HG03175 (cell line): ENCODE results near the gene RGS7BP.

Source experiments
- ATAC-seq: cut with Tn5 transposase; IDR thresholded peaks from one replicate; pipeline ENCODE4 v1.9.1; 2021; ENCODE audit warnings: mild to moderate bottlenecking, moderate library complexity; ENCODE audit not compliant: unreplicated experiment

RGS7BP gene

GRCh38 chr5:64628901-64629300, 123.1 kb downstream of the RGS7BP start:
- no peak for ATAC-seq

GRCh38 chr5:64629841-64630240, 124.0 kb downstream of the RGS7BP start:
- no peak for ATAC-seq

GRCh38 chr5:64632251-64632650, 126.4 kb downstream of the RGS7BP start:
- no peak for ATAC-seq

GRCh38 chr5:64634997-64635686, 129.3 kb downstream of the RGS7BP start:
- peak; percentile 37 for ATAC-seq

GRCh38 chr5:64637144-64637543, 131.3 kb downstream of the RGS7BP start:
- ATAC-seq = peak; percentile 42

- ATAC-seq = no peak
Observed at GRCh38 chr5:64637837-64638443, 132.1 kb downstream of the RGS7BP start.

- ATAC-seq = no peak
Observed at GRCh38 chr5:64644831-64645230, 139.0 kb downstream of the RGS7BP start.

GRCh38 chr5:64646169-64646568, 140.4 kb downstream of the RGS7BP start:
- ATAC-seq = no peak

- no peak for ATAC-seq
Observed at GRCh38 chr5:64649512-64649911, 143.7 kb downstream of the RGS7BP start.

GRCh38 chr5:64653766-64654560, 148.1 kb downstream of the RGS7BP start:
- ATAC-seq = no peak

- no peak for ATAC-seq
Observed at GRCh38 chr5:64654561-64654938, 148.7 kb downstream of the RGS7BP start.

- ATAC-seq = no peak
Observed at GRCh38 chr5:64655596-64655995, 149.8 kb downstream of the RGS7BP start.

- ATAC-seq = no peak
Observed at GRCh38 chr5:64659289-64659688, 153.5 kb downstream of the RGS7BP start.
